Stimulated activated effector memory CD8-positive, alpha-beta T cell treated with anti-CD3 and anti-CD28 coated beads, Interleukin-12 subunit alpha, Interleukin-12 subunit beta, amount 100 ng/mL, for 72 hours (primary cell): Measurements from ENCODE around the gene CTRB1.

Experiments used
- ATAC-seq: fragments of 150-1000 bp; cut with Tn5 transposase; 2 replicates; pipeline ENCODE4 v1.10.0; 2021
- DNase-seq, 2 donors: peaks; one replicate each; pipeline ENCODE4 v3.0.0; 2021 to 2022; ENCODE audit warnings: low spot score in 2 of 2
- H3K27ac Mint-ChIP-seq: one replicate; pipeline ENCODE4 v1.8.0; 2022; ENCODE audit warnings: mild to moderate bottlenecking, mixed read lengths
- H3K36me3 Mint-ChIP-seq: one replicate; pipeline ENCODE4 v1.8.0; 2022; ENCODE audit warnings: mild to moderate bottlenecking, mixed read lengths
- H3K4me1 Mint-ChIP-seq: one replicate; pipeline ENCODE4 v1.8.0; 2022; ENCODE audit warnings: mixed read lengths
- H3K4me3 Mint-ChIP-seq: one replicate; pipeline ENCODE4 v1.8.0; 2022; ENCODE audit warnings: mild to moderate bottlenecking, mixed read lengths
- H3K9me3 Mint-ChIP-seq: one replicate; pipeline ENCODE4 v1.8.0; 2022; ENCODE audit warnings: mixed read lengths

The CTRB1 gene

DNA sequence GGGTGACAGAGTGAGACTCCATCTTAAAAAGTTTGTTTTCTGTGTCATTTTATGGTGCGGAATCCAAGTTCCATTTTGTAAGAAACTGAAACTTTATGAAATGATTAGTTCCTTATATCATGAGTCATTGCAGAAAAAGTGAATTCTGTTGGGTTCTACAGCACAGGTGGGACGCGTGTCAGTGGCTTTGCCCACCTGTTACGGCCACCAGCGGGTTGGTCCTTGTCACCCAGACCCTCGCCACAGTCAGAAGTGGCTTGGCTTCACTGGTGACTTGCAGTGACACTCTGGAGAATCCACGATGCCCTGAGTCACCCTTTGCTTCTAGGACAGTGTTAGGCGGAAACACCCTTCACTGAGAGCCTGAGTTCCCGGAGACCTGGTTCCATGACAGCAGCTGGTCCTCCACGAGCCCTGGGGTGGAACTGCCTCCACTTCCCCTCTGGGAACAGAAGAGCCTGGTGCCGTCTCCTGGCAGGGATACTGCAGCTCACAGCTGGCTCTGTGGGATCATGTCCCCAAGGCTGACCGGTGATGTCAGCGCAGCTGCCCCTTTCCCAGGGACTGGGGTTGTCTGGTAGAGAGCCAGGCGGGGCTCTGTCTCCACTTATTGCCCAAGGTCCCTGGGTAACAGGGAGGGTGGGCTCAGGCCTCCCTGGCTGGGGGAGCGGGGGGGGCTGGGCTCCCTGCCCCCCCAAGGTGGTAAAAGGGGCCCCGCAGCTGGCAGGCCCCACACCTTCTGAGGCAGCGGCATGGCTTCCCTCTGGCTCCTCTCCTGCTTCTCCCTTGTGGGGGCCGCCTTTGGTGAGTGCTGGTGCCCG is at the start of gene CTRB1:
TSS of gene CTRB1 (plus strand) at position 733 of the 821 bp plus-strand sequence. CDS start at position 753, 20 bp downstream.
- Mint-ChIP-seq H3K4me3 (peak within 1 kb of the TSS; percentile 40), H3K27ac (peak within 1 kb of the TSS; percentile 53), H3K4me1 (peaks cover 4% of the 10 kb centered on the region), H3K9me3 (no peaks in the 10 kb centered on the region), H3K36me3 (no peaks in the 10 kb centered on the region)
- ATAC-seq: peak; percentile 24
- DNase-seq: no peak

DNA sequence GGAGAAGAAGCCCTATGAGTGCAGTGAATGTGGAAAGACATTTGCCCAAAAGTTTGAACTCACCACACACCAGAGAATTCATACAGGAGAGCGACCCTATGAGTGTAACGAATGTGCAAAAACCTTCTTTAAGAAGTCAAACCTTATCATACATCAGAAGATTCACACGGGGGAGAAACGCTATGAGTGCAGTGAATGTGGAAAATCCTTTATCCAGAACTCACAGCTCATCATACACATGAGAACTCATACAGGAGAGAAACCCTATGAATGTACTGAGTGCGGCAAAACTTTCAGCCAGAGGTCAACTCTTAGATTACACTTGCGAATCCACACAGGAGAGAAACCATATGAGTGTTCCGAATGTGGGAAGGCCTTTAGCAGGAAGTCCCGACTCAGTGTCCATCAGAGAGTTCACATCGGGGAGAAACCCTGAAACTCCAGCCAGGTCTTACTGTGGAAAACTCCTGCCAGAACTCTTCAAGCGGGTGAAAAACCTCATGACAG is 48.8 kb upstream of the CTRB1 start:
- no peak overlapping the region for H3K27ac Mint-ChIP-seq
- H3K36me3 Mint-ChIP-seq: peaks cover 56% of the 10 kb centered on the region
- DNase-seq: no peak
- no peak overlapping the region for H3K4me3 Mint-ChIP-seq
- no peak for ATAC-seq
- H3K9me3 Mint-ChIP-seq: peaks cover 40% of the 10 kb centered on the region
- H3K4me1 Mint-ChIP-seq: no peaks in the 10 kb centered on the region

DNA sequence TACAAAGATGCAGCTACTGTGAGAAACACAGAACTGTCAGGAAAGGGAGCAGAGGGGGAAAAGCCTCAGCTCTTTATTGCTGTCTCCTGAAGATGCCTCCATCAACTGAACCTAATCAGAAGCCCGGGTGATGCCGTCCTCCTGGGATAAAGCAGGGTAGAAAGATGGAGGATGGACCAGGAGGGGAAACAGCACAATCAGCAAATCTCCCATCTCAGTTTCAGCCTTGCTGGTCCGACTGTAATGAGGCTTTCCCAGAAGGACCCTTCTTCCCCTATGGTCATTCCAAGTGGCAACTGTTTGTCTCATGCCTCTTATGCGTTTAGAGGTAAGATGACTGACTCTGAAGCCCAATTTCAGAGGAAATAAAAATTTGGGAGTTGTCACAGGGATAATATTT is 46.2 kb upstream of the CTRB1 start:
- Mint-ChIP-seq H3K4me1 (no peaks in the 10 kb centered on the region), H3K36me3 (peaks cover 34% of the 10 kb centered on the region), H3K9me3 (peaks cover 48% of the 10 kb centered on the region), H3K4me3 (no peak overlapping the region), H3K27ac (no peak overlapping the region)
- no peak for DNase-seq
- ATAC-seq: no peak

DNA sequence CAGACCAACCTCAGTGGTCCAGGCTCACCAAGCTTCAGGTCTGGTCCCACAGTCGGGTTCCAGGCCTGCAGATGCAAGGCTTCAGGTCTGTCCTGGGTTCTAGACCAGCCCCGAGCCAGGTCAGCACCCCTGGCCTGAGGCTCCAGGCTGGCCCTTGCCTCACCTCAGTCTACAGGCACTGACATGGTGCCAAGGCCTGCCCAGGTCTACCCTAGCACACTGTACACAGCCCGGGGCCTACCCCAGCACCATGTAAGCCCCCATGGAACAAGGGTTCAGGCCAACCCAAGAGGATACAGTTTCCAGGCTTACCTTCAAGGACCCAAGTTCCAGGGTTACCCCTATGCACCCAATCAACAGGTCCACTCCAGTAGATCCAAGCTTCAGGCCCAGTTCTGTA is 43.7 kb upstream of the CTRB1 start:
- no peak for ATAC-seq
- H3K4me1 Mint-ChIP-seq: no peaks in the 10 kb centered on the region
- H3K4me3 Mint-ChIP-seq: no peak overlapping the region
- peaks cover 41% of the 10 kb centered on the region for H3K9me3 Mint-ChIP-seq
- peaks cover 9% of the 10 kb centered on the region for H3K36me3 Mint-ChIP-seq
- no peak for DNase-seq
- H3K27ac Mint-ChIP-seq: no peak overlapping the region

GRCh38 chr16:75176926-75177325 is 41.9 kb upstream of the CTRB1 start:
- ATAC-seq: no peak
- Mint-ChIP-seq H3K4me3 (no peak overlapping the region), H3K9me3 (peaks cover 39% of the 10 kb centered on the region), H3K36me3 (no peaks in the 10 kb centered on the region), H3K4me1 (no peaks in the 10 kb centered on the region), H3K27ac (no peak overlapping the region)
- DNase-seq: no peak

- no peak overlapping the region for H3K27ac Mint-ChIP-seq
- no peaks in the 10 kb centered on the region for H3K36me3 Mint-ChIP-seq
- no peaks in the 10 kb centered on the region for H3K4me1 Mint-ChIP-seq
- no peak overlapping the region for H3K4me3 Mint-ChIP-seq
- peaks cover 22% of the 10 kb centered on the region for H3K9me3 Mint-ChIP-seq
- no peak for DNase-seq
- ATAC-seq: no peak
These were observed 39.6 kb upstream of the CTRB1 start for GRCh38 chr16:75179208-75179607.

DNA sequence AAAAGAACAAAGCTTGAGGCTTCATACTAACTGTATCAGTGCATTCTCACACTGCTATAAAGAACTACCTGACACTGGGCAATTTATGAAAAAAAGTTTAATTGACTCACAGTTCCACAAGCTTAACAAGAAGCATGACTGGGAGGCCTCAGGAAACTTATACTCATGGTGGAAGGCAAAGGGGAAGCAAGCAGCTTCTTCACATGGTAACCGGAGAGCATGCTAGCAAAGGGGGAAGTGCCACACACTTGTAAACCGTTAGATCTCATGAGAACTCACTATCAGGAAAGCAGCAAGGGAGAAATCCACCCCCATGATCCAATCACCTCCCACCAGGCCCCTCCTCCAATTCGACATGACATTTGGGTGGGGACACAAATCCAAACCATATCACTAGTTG is 37.2 kb upstream of the CTRB1 start:
- ATAC-seq: no peak
- no peak for DNase-seq
- H3K27ac Mint-ChIP-seq: no peak overlapping the region
- H3K4me3 Mint-ChIP-seq: no peak overlapping the region
- H3K36me3 Mint-ChIP-seq: no peaks in the 10 kb centered on the region
- H3K9me3 Mint-ChIP-seq: peaks cover 12% of the 10 kb centered on the region
- no peaks in the 10 kb centered on the region for H3K4me1 Mint-ChIP-seq

- Mint-ChIP-seq H3K9me3 (no peaks in the 10 kb centered on the region), H3K27ac (no peak overlapping the region), H3K4me3 (no peak overlapping the region), H3K36me3 (no peaks in the 10 kb centered on the region), H3K4me1 (no peaks in the 10 kb centered on the region)
- ATAC-seq: no peak
- DNase-seq: no peak
These were observed 29.8 kb upstream of the CTRB1 start for GRCh38 chr16:75188832-75189477.

GRCh38 chr16:75189638-75190245 is 29.0 kb upstream of the CTRB1 start:
- Mint-ChIP-seq H3K4me1 (no peaks in the 10 kb centered on the region), H3K27ac (no peak overlapping the region), H3K9me3 (no peaks in the 10 kb centered on the region), H3K36me3 (no peaks in the 10 kb centered on the region), H3K4me3 (no peak overlapping the region)
- ATAC-seq (no peak), DNase-seq (no peak)

DNA sequence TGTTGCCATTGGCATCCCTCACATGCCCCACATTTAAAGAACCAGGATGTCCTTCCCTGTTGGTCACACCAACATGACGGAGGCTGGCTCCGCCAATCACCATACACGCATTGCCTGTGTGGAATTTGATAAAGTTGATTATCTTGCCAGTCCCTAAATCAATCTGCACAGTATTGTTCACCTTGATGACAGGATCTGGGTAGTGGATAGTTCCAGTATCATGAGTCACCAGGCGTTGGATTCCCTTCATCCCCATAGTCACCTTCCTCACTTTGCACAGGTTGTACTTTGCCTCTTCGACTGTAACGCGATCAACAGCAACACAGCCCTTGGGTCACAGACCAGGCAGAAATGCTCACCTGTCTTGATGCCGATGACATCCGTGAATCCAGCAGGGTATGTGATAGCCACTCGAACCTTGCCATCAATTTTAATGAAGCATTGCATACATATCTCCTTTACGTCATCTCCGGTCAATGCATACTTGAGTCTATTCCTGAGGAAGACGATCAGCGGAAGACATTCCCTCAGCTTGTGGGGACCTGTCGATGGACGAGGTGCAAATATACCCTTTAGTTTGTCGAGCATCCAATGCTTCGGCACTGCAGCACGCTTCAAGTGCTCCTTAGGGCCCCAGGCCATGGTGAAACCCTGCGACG is 26.1 kb upstream of the CTRB1 start:
- Mint-ChIP-seq H3K9me3 (no peaks in the 10 kb centered on the region), H3K27ac (no peak overlapping the region), H3K4me3 (no peak overlapping the region), H3K4me1 (peaks cover 3% of the 10 kb centered on the region), H3K36me3 (no peaks in the 10 kb centered on the region)
- DNase-seq (no peak), ATAC-seq (no peak)

DNA sequence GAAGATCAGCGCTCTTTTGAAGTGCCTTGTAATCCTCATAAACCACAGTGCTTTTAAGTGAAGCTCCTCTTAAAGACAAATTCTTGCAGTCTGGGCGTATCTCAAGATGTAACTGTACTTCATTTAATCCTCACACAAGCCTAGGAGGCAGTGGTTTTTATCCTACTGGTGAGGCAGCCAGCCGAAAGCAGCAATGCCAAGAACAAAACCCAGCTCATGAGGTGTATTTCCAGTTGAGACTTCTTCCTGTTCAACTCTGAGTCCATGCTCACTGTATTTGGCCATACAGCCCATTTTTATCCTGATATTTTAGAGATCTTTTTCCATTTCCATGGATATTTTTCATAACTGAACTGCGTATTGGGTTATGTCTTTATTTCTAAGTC is 25.5 kb upstream of the CTRB1 start:
- Mint-ChIP-seq H3K4me3 (no peak overlapping the region), H3K36me3 (no peaks in the 10 kb centered on the region), H3K27ac (no peak overlapping the region), H3K4me1 (peaks cover 7% of the 10 kb centered on the region), H3K9me3 (no peaks in the 10 kb centered on the region)
- DNase-seq: no peak
- no peak for ATAC-seq

- Mint-ChIP-seq H3K4me1 (peaks cover 7% of the 10 kb centered on the region), H3K27ac (no peak overlapping the region)
These were observed 24.9 kb upstream of the CTRB1 start for GRCh38 chr16:75193730-75194444.

DNA sequence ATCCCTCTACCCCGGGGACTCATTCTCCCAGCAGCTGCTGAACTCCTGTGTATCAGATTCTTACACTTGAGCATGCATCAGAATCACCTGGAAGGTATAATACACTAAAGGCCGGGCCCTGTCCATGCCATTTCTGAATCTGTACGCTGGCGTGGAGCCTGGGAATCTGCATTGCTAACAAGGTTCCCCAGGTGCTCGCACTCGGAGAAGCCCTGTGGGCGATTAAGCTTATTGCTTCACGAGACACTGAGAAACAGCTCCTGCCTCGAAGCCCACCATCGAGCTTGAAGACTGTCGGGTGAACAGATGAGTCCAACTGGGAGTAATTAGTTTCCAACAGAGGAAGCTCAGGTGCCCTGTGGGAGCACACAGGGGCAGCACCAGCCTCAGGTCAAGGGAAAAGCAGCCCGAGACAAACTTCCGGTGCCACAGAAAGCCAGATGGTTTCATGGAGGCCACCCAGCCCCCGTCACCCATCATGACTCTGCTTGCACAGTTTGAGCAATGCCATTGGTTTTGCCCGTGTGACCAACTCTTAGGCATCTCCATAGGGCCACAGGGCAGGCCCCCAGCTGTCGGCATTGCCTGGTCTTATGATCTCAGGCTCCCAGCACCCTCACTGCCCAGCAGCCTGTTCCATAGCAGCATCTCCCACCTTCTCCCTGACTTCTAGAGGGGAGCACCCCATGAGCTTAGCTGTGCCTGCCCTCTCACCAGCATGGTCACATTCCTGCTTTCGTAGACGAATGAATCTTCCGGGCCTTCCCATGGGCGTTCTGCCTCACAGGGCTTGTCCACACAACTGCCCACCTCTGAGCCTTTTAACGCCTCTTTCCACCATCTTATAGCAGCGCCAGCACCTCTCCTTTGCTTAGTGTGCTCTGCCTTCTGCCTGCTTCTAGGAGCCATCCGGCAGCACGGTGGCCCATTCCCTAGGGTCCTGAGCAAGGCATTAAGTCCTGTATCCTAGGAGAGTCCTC is 22.7 kb upstream of the CTRB1 start:
- no peak overlapping the region for H3K27ac Mint-ChIP-seq
- no peaks in the 10 kb centered on the region for H3K9me3 Mint-ChIP-seq
- DNase-seq (no peak), ATAC-seq (no peak)
- H3K4me1 Mint-ChIP-seq: peaks cover 15% of the 10 kb centered on the region
- H3K36me3 Mint-ChIP-seq: no peaks in the 10 kb centered on the region
- H3K4me3 Mint-ChIP-seq: no peak overlapping the region

More at GRCh38 chr16:75193730-75194444, 24.9 kb upstream of the CTRB1 start:
- no peak overlapping the region for H3K4me3 Mint-ChIP-seq
- DNase-seq (no peak), ATAC-seq (no peak)
- no peaks in the 10 kb centered on the region for H3K9me3 Mint-ChIP-seq
- no peaks in the 10 kb centered on the region for H3K36me3 Mint-ChIP-seq

- Mint-ChIP-seq H3K4me3 (no peak overlapping the region), H3K9me3 (no peaks in the 10 kb centered on the region), H3K4me1 (peaks cover 18% of the 10 kb centered on the region), H3K27ac (no peak overlapping the region), H3K36me3 (no peaks in the 10 kb centered on the region)
- DNase-seq (no peak), ATAC-seq (no peak)
These were observed 22.0 kb upstream of the CTRB1 start for GRCh38 chr16:75196836-75197235.
